HepG2 (cell line): Measurements from ENCODE around the gene RASL10A. TPM values are rescaled to one million over a fixed set of nuclear protein-coding genes. Genes with fewer than 3 reads are reported as not detected.

Experiments used
- ETV6 ChIP-seq: sonication (generic); formaldehyde crosslinking; conservative IDR thresholded peaks from 2 replicates; pipeline ENCODE4 v1.4.0; 2020; ENCODE audit warnings: missing genetic modification reagents
- HDAC6 ChIP-seq: fragments of 200-600 bp; sonication (generic); IDR thresholded peaks from 2 replicates; pipeline ENCODE4 v1.7.0; 2017; ENCODE audit warnings: mild to moderate bottlenecking, antibody characterized with exemption, low read length, low read depth
- RBFOX2 ChIP-seq: fragments of 200-400 bp; formaldehyde crosslinking; IDR thresholded peaks from 2 replicates; pipeline ENCODE4 v1.6.1; 2017; ENCODE audit warnings: low read depth, mild to moderate bottlenecking, low read length
- SMARCE1 ChIP-seq: fragments of 450-650 bp; IDR thresholded peaks from 2 replicates; pipeline ENCODE4 v1.6.1; 2017; ENCODE audit warnings: borderline replicate concordance
- TARDBP ChIP-seq: sonication (generic); formaldehyde crosslinking; IDR thresholded peaks from 2 replicates; pipeline ENCODE4 v1.8.0; 2022; ENCODE audit warnings: mild to moderate bottlenecking, missing genetic modification reagents
- TMF1 ChIP-seq: sonication (generic); formaldehyde crosslinking; IDR thresholded peaks from 2 replicates; pipeline ENCODE4 v1.8.1; 2022; ENCODE audit warnings: low read depth, missing genetic modification reagents
- TRAFD1 ChIP-seq: sonication (generic); formaldehyde crosslinking; IDR thresholded peaks from 2 replicates; pipeline ENCODE4 v1.5.1; 2020; ENCODE audit warnings: missing genetic modification reagents, mild to moderate bottlenecking, borderline replicate concordance
- XBP1 ChIP-seq: sonication (generic); formaldehyde crosslinking; IDR thresholded peaks from 2 replicates; pipeline ENCODE4 v1.5.0; 2020; ENCODE audit warnings: missing genetic modification reagents
- ZFP41 ChIP-seq: sonication (generic); formaldehyde crosslinking; IDR thresholded peaks from 2 replicates; pipeline ENCODE4 v1.4.0; 2020; ENCODE audit warnings: mild to moderate bottlenecking, missing genetic modification reagents, borderline replicate concordance
- ZFP90 ChIP-seq: sonication (generic); formaldehyde crosslinking; IDR thresholded peaks from 2 replicates; pipeline ENCODE4 v1.8.0; 2022; ENCODE audit warnings: missing genetic modification reagents, mild to moderate bottlenecking, inconsistent platforms, borderline replicate concordance
- ZNF18 ChIP-seq: sonication (generic); formaldehyde crosslinking; IDR thresholded peaks from 2 replicates; pipeline ENCODE4 v1.8.0; 2022; ENCODE audit warnings: mild to moderate bottlenecking, missing genetic modification reagents; ENCODE audit not compliant: insufficient replicate concordance
- ZNF383 ChIP-seq: sonication (generic); formaldehyde crosslinking; IDR thresholded peaks from 2 replicates; pipeline ENCODE4 v1.4.0; 2020; ENCODE audit warnings: missing genetic modification reagents, mild to moderate bottlenecking, borderline replicate concordance
- ZNF598 ChIP-seq: sonication (generic); formaldehyde crosslinking; IDR thresholded peaks from 2 replicates; pipeline ENCODE4 v1.5.1; 2020; ENCODE audit warnings: mild to moderate bottlenecking, missing genetic modification reagents, borderline replicate concordance
- ZNF614 ChIP-seq: IDR thresholded peaks from 2 replicates; pipeline ENCODE4 v1.6.1; 2018; ENCODE audit warnings: missing biosample characterization, missing genetic modification reagents, inconsistent platforms, borderline replicate concordance
- ZNF709 ChIP-seq: sonication (generic); formaldehyde crosslinking; IDR thresholded peaks from 2 replicates; pipeline ENCODE4 v1.5.0; 2020; ENCODE audit warnings: mild to moderate bottlenecking, missing genetic modification reagents
- ZNF766 ChIP-seq: sonication (generic); formaldehyde crosslinking; IDR thresholded peaks from 2 replicates; pipeline ENCODE4 v1.5.0; 2020; ENCODE audit warnings: missing genetic modification reagents, borderline replicate concordance
- ZSCAN30 ChIP-seq: sonication (generic); formaldehyde crosslinking; IDR thresholded peaks from 2 replicates; pipeline ENCODE4 v1.5.0; 2020; ENCODE audit warnings: mild to moderate bottlenecking, missing genetic modification reagents
- polyA plus RNA-seq, 8 experiments: library from polyadenylated mRNA; depleted of rRNA in 3 of 8; stranded (reverse) in 7 of 8; unstranded in 1 of 8; fragments of >200 nt; fragmentation: Illumina TruSeq in 4 of 8; extraction: Trizol in 4 of 8; gene quantifications; 2 replicates each; pipeline versions ENCODE4 v1.2.1 to v1.2.3, GENCODE V29; 2011 to 2016; ENCODE audit warnings: low read depth in 4 of 8, missing spikeins in 1 of 8, mixed read lengths in 1 of 8; ENCODE audit not compliant: insufficient read depth in 1 of 8
- total RNA-seq, 5 experiments: library from RNA; depleted of rRNA; stranded (reverse); fragments of >200 nt; fragmentation: Illumina TruSeq; extraction: Trizol; gene quantifications; 2 replicates each; pipeline ENCODE4 v1.2.3, GENCODE V29; 2016; ENCODE audit warnings: low read depth in 1 of 5
- TF ChIP-seq, protein P1 (sequence below): sonication (generic); formaldehyde crosslinking; IDR thresholded peaks from 2 replicates; pipeline ENCODE4 v1.9.0; 2021; ENCODE audit warnings: missing genetic modification reagents, borderline replicate concordance
- TF ChIP-seq, protein P2 (sequence below): sonication (generic); formaldehyde crosslinking; IDR thresholded peaks from 2 replicates; pipeline ENCODE4 v1.4.0; 2020; ENCODE audit warnings: missing genetic modification reagents

RASL10A gene
- total and polyA plus RNA-seq, 2 of the 13 experiments (the other 11 are each of a cell fraction or from before 2014, with no cell fraction given): 0.05 to 0.22 TPM

GRCh38 chr22:29268511-29269229 lies 46.8 kb downstream of the RASL10A start (continued):
- TF ChIP-seq, protein P1, sequence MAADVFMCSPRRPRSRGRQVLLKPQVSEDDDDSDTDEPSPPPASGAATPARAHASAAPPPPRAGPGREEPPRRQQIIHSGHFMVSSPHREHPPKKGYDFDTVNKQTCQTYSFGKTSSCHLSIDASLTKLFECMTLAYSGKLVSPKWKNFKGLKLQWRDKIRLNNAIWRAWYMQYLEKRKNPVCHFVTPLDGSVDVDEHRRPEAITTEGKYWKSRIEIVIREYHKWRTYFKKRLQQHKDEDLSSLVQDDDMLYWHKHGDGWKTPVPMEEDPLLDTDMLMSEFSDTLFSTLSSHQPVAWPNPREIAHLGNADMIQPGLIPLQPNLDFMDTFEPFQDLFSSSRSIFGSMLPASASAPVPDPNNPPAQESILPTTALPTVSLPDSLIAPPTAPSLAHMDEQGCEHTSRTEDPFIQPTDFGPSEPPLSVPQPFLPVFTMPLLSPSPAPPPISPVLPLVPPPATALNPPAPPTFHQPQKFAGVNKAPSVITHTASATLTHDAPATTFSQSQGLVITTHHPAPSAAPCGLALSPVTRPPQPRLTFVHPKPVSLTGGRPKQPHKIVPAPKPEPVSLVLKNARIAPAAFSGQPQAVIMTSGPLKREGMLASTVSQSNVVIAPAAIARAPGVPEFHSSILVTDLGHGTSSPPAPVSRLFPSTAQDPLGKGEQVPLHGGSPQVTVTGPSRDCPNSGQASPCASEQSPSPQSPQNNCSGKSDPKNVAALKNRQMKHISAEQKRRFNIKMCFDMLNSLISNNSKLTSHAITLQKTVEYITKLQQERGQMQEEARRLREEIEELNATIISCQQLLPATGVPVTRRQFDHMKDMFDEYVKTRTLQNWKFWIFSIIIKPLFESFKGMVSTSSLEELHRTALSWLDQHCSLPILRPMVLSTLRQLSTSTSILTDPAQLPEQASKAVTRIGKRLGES (CRISPR knock-in tag): 0 out of 2 replicates have a peak, but pooled peaks have one; percentile 51
- TF ChIP-seq TMF1 (CRISPR knock-in tag) (0 out of 2 replicates have a peak, but pooled peaks have one; percentile 19), SMARCE1 (no peak), ETV6 (no peak), TRAFD1 (no peak), ZFP41 (no peak), ZNF709 (CRISPR knock-in tag) (peak; percentile 81; the same call in 1 of the 2 replicates), ZNF383 (no peak), HDAC6 (no peak), ZNF614 (CRISPR knock-in tag) (no peak), ZNF766 (CRISPR knock-in tag) (peak; percentile 60; the same call in 1 of the 2 replicates), RBFOX2 (peak; percentile 88), ZSCAN30 (CRISPR knock-in tag) (peak; percentile 92; the same call in 1 of the 2 replicates), ZNF598 (CRISPR knock-in tag) (no peak), ZNF18 (CRISPR knock-in tag) (peak; percentile 64), TARDBP (CRISPR knock-in tag) (no peak), XBP1 (no peak; the same call in none of the 2 replicates), ZFP90 (no peak; the same call in 1 of the 2 replicates)
- TF ChIP-seq, protein P2, sequence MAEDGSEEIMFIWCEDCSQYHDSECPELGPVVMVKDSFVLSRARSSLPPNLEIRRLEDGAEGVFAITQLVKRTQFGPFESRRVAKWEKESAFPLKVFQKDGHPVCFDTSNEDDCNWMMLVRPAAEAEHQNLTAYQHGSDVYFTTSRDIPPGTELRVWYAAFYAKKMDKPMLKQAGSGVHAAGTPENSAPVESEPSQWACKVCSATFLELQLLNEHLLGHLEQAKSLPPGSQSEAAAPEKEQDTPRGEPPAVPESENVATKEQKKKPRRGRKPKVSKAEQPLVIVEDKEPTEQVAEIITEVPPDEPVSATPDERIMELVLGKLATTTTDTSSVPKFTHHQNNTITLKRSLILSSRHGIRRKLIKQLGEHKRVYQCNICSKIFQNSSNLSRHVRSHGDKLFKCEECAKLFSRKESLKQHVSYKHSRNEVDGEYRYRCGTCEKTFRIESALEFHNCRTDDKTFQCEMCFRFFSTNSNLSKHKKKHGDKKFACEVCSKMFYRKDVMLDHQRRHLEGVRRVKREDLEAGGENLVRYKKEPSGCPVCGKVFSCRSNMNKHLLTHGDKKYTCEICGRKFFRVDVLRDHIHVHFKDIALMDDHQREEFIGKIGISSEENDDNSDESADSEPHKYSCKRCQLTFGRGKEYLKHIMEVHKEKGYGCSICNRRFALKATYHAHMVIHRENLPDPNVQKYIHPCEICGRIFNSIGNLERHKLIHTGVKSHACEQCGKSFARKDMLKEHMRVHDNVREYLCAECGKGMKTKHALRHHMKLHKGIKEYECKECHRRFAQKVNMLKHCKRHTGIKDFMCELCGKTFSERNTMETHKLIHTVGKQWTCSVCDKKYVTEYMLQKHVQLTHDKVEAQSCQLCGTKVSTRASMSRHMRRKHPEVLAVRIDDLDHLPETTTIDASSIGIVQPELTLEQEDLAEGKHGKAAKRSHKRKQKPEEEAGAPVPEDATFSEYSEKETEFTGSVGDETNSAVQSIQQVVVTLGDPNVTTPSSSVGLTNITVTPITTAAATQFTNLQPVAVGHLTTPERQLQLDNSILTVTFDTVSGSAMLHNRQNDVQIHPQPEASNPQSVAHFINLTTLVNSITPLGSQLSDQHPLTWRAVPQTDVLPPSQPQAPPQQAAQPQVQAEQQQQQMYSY (CRISPR knock-in tag): no peak
